ENCODE results near the gene MAP7D3. TPM values are rescaled to one million over a fixed set of nuclear protein-coding genes. Genes with fewer than 3 reads are reported as not detected.
"Not testable (repeated sequence)": the region's sequence is repeated elsewhere in the genome, so short reads cannot be mapped to it uniquely, and the experiment has no call there.

Gene MAP7D3
- polyA plus RNA-seq, 1 donor from 2014 or later = 0.68 TPM

GRCh38 chrX:136246201-136246600 lies 5.0 kb downstream of the MAP7D3 start:
- Histone ChIP-seq H3K27ac (ENCODE audit: low read length) (no peak overlapping the region), H3K79me2 (replicated peaks; ENCODE audit: insufficient read depth, low read length) (no peaks in the 10 kb centered on the region), H3F3A (ENCODE audit: insufficient read depth, low read length, poor library complexity, severe bottlenecking) (no peaks in the 10 kb centered on the region), H3K4me2 (ENCODE audit: low read length) (no peak overlapping the region), H3K27me3 (ENCODE audit: insufficient read depth, low read depth, low read length) (peaks cover 8% of the 10 kb centered on the region), H3K9me3 (ENCODE audit: low read length) (no peaks in the 10 kb centered on the region), H2AFZ (ENCODE audit: low read depth, low read length) (no peak overlapping the region), H4K20me1 (ENCODE audit: insufficient read depth) (no peaks in the 10 kb centered on the region), H3K4me3 (ENCODE audit: low read length) (no peak overlapping the region), H3K9me2 (ENCODE audit: insufficient read depth, low read length) (no peaks in the 10 kb centered on the region), H3K36me3 (ENCODE audit: insufficient read depth, low read length) (no peaks in the 10 kb centered on the region), H3K9ac (ENCODE audit: low read length) (no peak overlapping the region)
- no peak for TF ChIP-seq RAD21 (conservative IDR thresholded peaks at IDR 0.05)
- no peak for TF ChIP-seq CTCF (IDR thresholded peaks at IDR 0.05; ENCODE audit: poor library complexity, severe bottlenecking)
- TF ChIP-seq POLR2AphosphoS5 (IDR thresholded peaks at IDR 0.05) = no peak
- no peak for TF ChIP-seq MXI1 (conservative IDR thresholded peaks at IDR 0.05; ENCODE audit: poor library complexity, severe bottlenecking)
- TF ChIP-seq EP300 (conservative IDR thresholded peaks at IDR 0.05; ENCODE audit: poor library complexity, severe bottlenecking) = no peak

- not testable (repeated sequence) for H3K4me2 ChIP-seq (ENCODE audit: low read length); H3K36me3 ChIP-seq (ENCODE audit: insufficient read depth, low read length); H2AFZ ChIP-seq (ENCODE audit: low read depth, low read length); H3F3A ChIP-seq (ENCODE audit: insufficient read depth, low read length, poor library complexity, severe bottlenecking); H3K9me2 ChIP-seq (ENCODE audit: insufficient read depth, low read length); H3K27ac ChIP-seq (ENCODE audit: low read length); H3K27me3 ChIP-seq (ENCODE audit: insufficient read depth, low read depth, low read length); H3K4me3 ChIP-seq (ENCODE audit: low read length); H3K9ac ChIP-seq (ENCODE audit: low read length); H3K79me2 ChIP-seq (replicated peaks; ENCODE audit: insufficient read depth, low read length); H3K9me3 ChIP-seq (ENCODE audit: low read length); H4K20me1 ChIP-seq (ENCODE audit: insufficient read depth)
Measured at GRCh38 chrX:136237849-136238248, 13.4 kb downstream of the MAP7D3 start.

- Histone ChIP-seq H3K27me3 (ENCODE audit: insufficient read depth, low read depth, low read length) (no peaks in the 10 kb centered on the region), H3K9me2 (ENCODE audit: insufficient read depth, low read length) (no peaks in the 10 kb centered on the region), H3F3A (ENCODE audit: insufficient read depth, low read length, poor library complexity, severe bottlenecking) (no peaks in the 10 kb centered on the region), H4K20me1 (ENCODE audit: insufficient read depth) (no peaks in the 10 kb centered on the region), H3K27ac (ENCODE audit: low read length) (no peak overlapping the region), H3K79me2 (replicated peaks; ENCODE audit: insufficient read depth, low read length) (no peaks in the 10 kb centered on the region), H3K9me3 (ENCODE audit: low read length) (no peaks in the 10 kb centered on the region), H3K36me3 (ENCODE audit: insufficient read depth, low read length) (no peaks in the 10 kb centered on the region), H3K4me3 (ENCODE audit: low read length) (no peak overlapping the region), H3K9ac (ENCODE audit: low read length) (no peak overlapping the region), H2AFZ (ENCODE audit: low read depth, low read length) (no peak overlapping the region), H3K4me2 (ENCODE audit: low read length) (no peak overlapping the region)
- TF ChIP-seq CTCF (IDR thresholded peaks at IDR 0.05; ENCODE audit: poor library complexity, severe bottlenecking) = no peak
- no peak for TF ChIP-seq POLR2AphosphoS5 (IDR thresholded peaks at IDR 0.05)
- TF ChIP-seq RAD21 (conservative IDR thresholded peaks at IDR 0.05) = no peak
- no peak for TF ChIP-seq EP300 (conservative IDR thresholded peaks at IDR 0.05; ENCODE audit: poor library complexity, severe bottlenecking)
- TF ChIP-seq MXI1 (conservative IDR thresholded peaks at IDR 0.05; ENCODE audit: poor library complexity, severe bottlenecking) = no peak
- TF ChIP-seq REST (IDR thresholded peaks at IDR 0.05; ENCODE audit: borderline replicate concordance) = no peak
- no peak for TF ChIP-seq EZH2 (IDR thresholded peaks at IDR 0.05; ENCODE audit: borderline replicate concordance, insufficient read depth, low read length, poor library complexity, severe bottlenecking)
- TF ChIP-seq TAF1 (IDR thresholded peaks at IDR 0.05; ENCODE audit: low read depth) = no peak
- no peak for TF ChIP-seq SMC3 (conservative IDR thresholded peaks at IDR 0.05; ENCODE audit: poor library complexity)
Measured at GRCh38 chrX:136237074-136237473, 14.1 kb downstream of the MAP7D3 start.

All from neural cell (in vitro differentiated cells).